H9 (cell line): ENCODE measurements around the gene PKD1. TPM values are rescaled to one million over a fixed set of nuclear protein-coding genes. Genes with fewer than 3 reads are reported as not detected.

Experiments
- DNase-seq: peaks from one replicate; pipeline ENCODE4 v3.0.0-alpha.2; 2017
- H2AFZ ChIP-seq: one replicate; pipeline ENCODE4 v1.6.1; 2013; ENCODE audit warnings: mild to moderate bottlenecking, low read length, control low read depth, moderate library complexity
- H2AK5ac ChIP-seq: 2 replicates; pipeline ENCODE4 v1.6.1; 2013; ENCODE audit warnings: low read length, control low read depth, mixed read lengths; ENCODE audit not compliant: insufficient read length
- H2BK120ac ChIP-seq: one replicate; pipeline ENCODE4 v1.6.1; 2013; ENCODE audit warnings: low read depth, mild to moderate bottlenecking, low read length, control low read depth, inconsistent platforms; ENCODE audit not compliant: poor library complexity, severe bottlenecking
- H2BK12ac ChIP-seq: 2 replicates; pipeline ENCODE4 v1.6.1; 2013; ENCODE audit warnings: low read length, control low read depth, mixed read lengths, low read depth; ENCODE audit not compliant: insufficient read length
- H2BK15ac ChIP-seq: 2 replicates; pipeline ENCODE4 v1.6.1; 2013; ENCODE audit warnings: low read depth, low read length, control low read depth
- H2BK20ac ChIP-seq: one replicate; pipeline ENCODE4 v1.6.1; 2013; ENCODE audit warnings: low read depth, mild to moderate bottlenecking, low read length, control low read depth, inconsistent platforms; ENCODE audit not compliant: poor library complexity, severe bottlenecking
- H2BK5ac ChIP-seq: 2 replicates; pipeline ENCODE4 v1.6.1; 2013; ENCODE audit warnings: low read length, control low read depth, mixed read lengths; ENCODE audit not compliant: insufficient read length
- H3K14ac ChIP-seq: 2 replicates; pipeline ENCODE4 v1.6.1; 2013; ENCODE audit warnings: low read length, control low read depth; ENCODE audit not compliant: insufficient read depth
- H3K18ac ChIP-seq: 2 replicates; pipeline ENCODE4 v1.6.1; 2013; ENCODE audit warnings: low read depth, mild to moderate bottlenecking, mixed read lengths, low read length, control low read depth; ENCODE audit not compliant: insufficient read length
- H3K23ac ChIP-seq: 2 replicates; pipeline ENCODE4 v1.6.1; 2013; ENCODE audit warnings: low read length, control low read depth, mixed read lengths, low read depth; ENCODE audit not compliant: insufficient read length
- H3K23me2 ChIP-seq: 2 replicates; pipeline ENCODE4 v1.6.1; 2013; ENCODE audit warnings: low read depth, mild to moderate bottlenecking, mixed read lengths, low read length, control low read depth; ENCODE audit not compliant: insufficient read length, poor library complexity, severe bottlenecking
- H3K27ac ChIP-seq: 2 replicates; pipeline ENCODE4 v1.5.1; 2013; ENCODE audit warnings: low read length, control low read depth, mixed read lengths, low read depth; ENCODE audit not compliant: insufficient read length
- H3K27me3 ChIP-seq: 2 replicates; pipeline ENCODE4 v1.6.1; 2013; ENCODE audit warnings: low read length, control low read depth, inconsistent platforms; ENCODE audit not compliant: insufficient read depth
- H3K4ac ChIP-seq: 2 replicates; pipeline ENCODE4 v1.6.1; 2013; ENCODE audit warnings: low read depth, mild to moderate bottlenecking, control low read depth, inconsistent platforms, low read length, moderate library complexity
- H3K4me1 ChIP-seq: 2 replicates; pipeline ENCODE4 v1.6.1; 2013; ENCODE audit warnings: low read length, control low read depth, inconsistent platforms; ENCODE audit not compliant: insufficient read depth
- H3K4me2 ChIP-seq: 2 replicates; pipeline ENCODE4 v1.6.1; 2013; ENCODE audit warnings: low read length, control low read depth, mixed read lengths; ENCODE audit not compliant: insufficient read length, insufficient read depth
- H3K56ac ChIP-seq: 2 replicates; pipeline ENCODE4 v1.6.1; 2013; ENCODE audit warnings: low read depth, mild to moderate bottlenecking, mixed read lengths, low read length, control low read depth; ENCODE audit not compliant: insufficient read length
- H3K79me1 ChIP-seq: 2 replicates; pipeline ENCODE4 v1.6.1; 2013; ENCODE audit warnings: low read depth, mild to moderate bottlenecking, moderate library complexity, low read length, control low read depth, inconsistent platforms; ENCODE audit not compliant: insufficient read depth, poor library complexity, severe bottlenecking
- H3K79me2 ChIP-seq: 2 replicates; pipeline ENCODE4 v1.6.1; 2013; ENCODE audit warnings: low read length, control low read depth, inconsistent platforms; ENCODE audit not compliant: insufficient read depth
- H3K9ac ChIP-seq: 2 replicates; pipeline ENCODE4 v1.6.1; 2013; ENCODE audit warnings: low read length, control low read depth, mixed read lengths; ENCODE audit not compliant: insufficient read length; ENCODE audit errors: extremely low read depth
- H3K9me3 ChIP-seq: one replicate; pipeline ENCODE4 v1.6.1; 2013; ENCODE audit warnings: low read depth, low read length, inconsistent platforms; ENCODE audit not compliant: control insufficient read depth
- H3T11ph ChIP-seq: one replicate; pipeline ENCODE4 v1.6.1; 2013; ENCODE audit warnings: mild to moderate bottlenecking, low read length, control low read depth, inconsistent platforms
- H4K20me1 ChIP-seq: one replicate; pipeline ENCODE4 v1.6.1; 2013; ENCODE audit not compliant: control insufficient read depth, insufficient read length, insufficient read depth
- H4K5ac ChIP-seq: 2 replicates; pipeline ENCODE4 v1.6.1; 2013; ENCODE audit warnings: low read depth, mild to moderate bottlenecking, mixed read lengths, low read length, control low read depth; ENCODE audit not compliant: insufficient read length
- H4K8ac ChIP-seq: replicated peaks from 2 replicates; pipeline ENCODE4 v1.6.1; 2013; ENCODE audit warnings: low read length, control low read depth, mixed read lengths, low read depth; ENCODE audit not compliant: insufficient read length
- H4K91ac ChIP-seq: 2 replicates; pipeline ENCODE4 v1.6.1; 2013; ENCODE audit warnings: low read depth, mild to moderate bottlenecking, moderate library complexity, mixed read lengths, low read length, control low read depth; ENCODE audit not compliant: insufficient read length
- H3K27ac Mint-ChIP-seq, 3 experiments: 2 replicates in 2 of 3; 3 replicates in 1 of 3; pipeline ENCODE4 v1.8.0; 2020 to 2021; ENCODE audit warnings: mixed read lengths in 3 of 3, mild to moderate bottlenecking in 1 of 3, moderate library complexity in 1 of 3
- H3K27me3 Mint-ChIP-seq: 2 replicates; pipeline ENCODE4 v1.8.0; 2021; ENCODE audit warnings: low read depth, mild to moderate bottlenecking, moderate library complexity, mixed read lengths
- H3K36me3 Mint-ChIP-seq, 3 experiments: 2 replicates in 2 of 3; 3 replicates in 1 of 3; pipeline ENCODE4 v1.8.0; 2020 to 2021; ENCODE audit warnings: low read depth in 3 of 3, mixed read lengths in 3 of 3; ENCODE audit not compliant: insufficient read depth in 1 of 3
- H3K4me1 Mint-ChIP-seq, 2 experiments: 2 replicates each; pipeline ENCODE4 v1.8.0; 2020; ENCODE audit warnings: mixed read lengths in 2 of 2
- H3K4me3 Mint-ChIP-seq, 2 experiments: 2 replicates in 1 of 2; 3 replicates in 1 of 2; pipeline ENCODE4 v1.8.0; 2020 to 2021; ENCODE audit warnings: mild to moderate bottlenecking in 2 of 2, mixed read lengths in 2 of 2, moderate library complexity in 1 of 2
- H3K9me3 Mint-ChIP-seq, 2 experiments: 2 replicates in 1 of 2; 3 replicates in 1 of 2; pipeline ENCODE4 v1.8.0; 2020; ENCODE audit warnings: mild to moderate bottlenecking in 2 of 2, mixed read lengths in 2 of 2, moderate library complexity in 1 of 2
- WGBS: extraction: QIAGEN DNeasy Blood & Tissue Kit; methylation state at CpG from one replicate; pipeline ENCODE4 v1.1.7; 2013; ENCODE audit warnings: missing lambda C conversion rate, low lambda C conversion rate, mixed read lengths; ENCODE audit not compliant: insufficient read length; ENCODE audit errors: extremely low coverage; 5-methylcytosine and 5-hydroxymethylcytosine counted together
- total RNA-seq: library from RNA; stranded (reverse); gene quantifications from 2 replicates; pipeline ENCODE4 v1.2.1, GENCODE V29; 2021
- TF ChIP-seq, protein P1 (sequence below): fragments of 200-600 bp; sonication (generic); conservative IDR thresholded peaks from 3 replicates; pipeline ENCODE4 v1.8.0; 2021; ENCODE audit warnings: antibody characterized with exemption, mild to moderate bottlenecking

The PKD1 gene
- total RNA-seq, 1 experiment from 2014 or later, result 88.0 TPM

DNA sequence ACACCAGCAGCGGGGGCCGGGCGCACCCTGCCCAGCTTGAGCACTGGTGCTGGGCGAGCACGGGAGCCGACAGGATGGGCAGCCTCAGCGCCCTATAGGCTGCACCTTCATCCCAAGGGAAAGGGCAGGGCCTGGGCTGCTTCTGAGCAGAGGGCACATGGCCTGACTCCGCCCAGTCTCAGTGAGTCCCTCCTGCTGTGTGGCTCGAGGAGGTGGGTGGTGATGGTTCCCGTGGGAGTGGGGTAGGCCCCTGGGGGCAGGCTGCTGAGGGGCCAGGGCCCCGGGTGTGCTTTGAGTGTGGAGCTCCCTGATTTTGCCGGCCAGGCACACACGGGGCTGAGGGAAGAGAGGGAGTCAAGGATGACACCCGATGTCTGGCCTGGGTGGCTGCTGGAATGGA, 50.0 kb downstream of the PKD1 start:
- H3K27me3 ChIP-seq, result no peaks in the 10 kb centered on the region
- no peaks in the 10 kb centered on the region for H3K9me3 ChIP-seq
- no peak overlapping the region for H3K56ac ChIP-seq
- no peak overlapping the region for H3T11ph ChIP-seq
- WGBS, result no CpG with 5 or more reads among the region's 14 CpGs
- H3K4me3 Mint-ChIP-seq, result no peak overlapping the region
- TF ChIP-seq, protein P1, sequence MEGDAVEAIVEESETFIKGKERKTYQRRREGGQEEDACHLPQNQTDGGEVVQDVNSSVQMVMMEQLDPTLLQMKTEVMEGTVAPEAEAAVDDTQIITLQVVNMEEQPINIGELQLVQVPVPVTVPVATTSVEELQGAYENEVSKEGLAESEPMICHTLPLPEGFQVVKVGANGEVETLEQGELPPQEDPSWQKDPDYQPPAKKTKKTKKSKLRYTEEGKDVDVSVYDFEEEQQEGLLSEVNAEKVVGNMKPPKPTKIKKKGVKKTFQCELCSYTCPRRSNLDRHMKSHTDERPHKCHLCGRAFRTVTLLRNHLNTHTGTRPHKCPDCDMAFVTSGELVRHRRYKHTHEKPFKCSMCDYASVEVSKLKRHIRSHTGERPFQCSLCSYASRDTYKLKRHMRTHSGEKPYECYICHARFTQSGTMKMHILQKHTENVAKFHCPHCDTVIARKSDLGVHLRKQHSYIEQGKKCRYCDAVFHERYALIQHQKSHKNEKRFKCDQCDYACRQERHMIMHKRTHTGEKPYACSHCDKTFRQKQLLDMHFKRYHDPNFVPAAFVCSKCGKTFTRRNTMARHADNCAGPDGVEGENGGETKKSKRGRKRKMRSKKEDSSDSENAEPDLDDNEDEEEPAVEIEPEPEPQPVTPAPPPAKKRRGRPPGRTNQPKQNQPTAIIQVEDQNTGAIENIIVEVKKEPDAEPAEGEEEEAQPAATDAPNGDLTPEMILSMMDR, result no peak
- H4K20me1 ChIP-seq, result no peaks in the 10 kb centered on the region
- H2AFZ ChIP-seq, result no peak overlapping the region
- H3K9ac ChIP-seq, result no peak overlapping the region
- no peak overlapping the region for H3K23ac ChIP-seq
- no peaks in the 10 kb centered on the region for H3K79me1 ChIP-seq
- H3K36me3 Mint-ChIP-seq, result peaks cover 0 to 22% (median 20%) of the 10 kb centered on the region in 3 experiments; a peak in 6 of 7 replicates
- no peak overlapping the region for H4K91ac ChIP-seq
- no peak overlapping the region for H3K14ac ChIP-seq
- H3K27me3 Mint-ChIP-seq, result no peaks in the 10 kb centered on the region
- H2BK120ac ChIP-seq, result no peak overlapping the region
- no peak overlapping the region for H4K5ac ChIP-seq
- H3K4me2 ChIP-seq, result no peak overlapping the region
- no peak overlapping the region for H2BK5ac ChIP-seq
- H3K23me2 ChIP-seq, result no peaks in the 10 kb centered on the region
- no peak overlapping the region for H2AK5ac ChIP-seq
- no peaks in the 10 kb centered on the region for H3K4me1 ChIP-seq
- DNase-seq, result no peak
- no peak overlapping the region for H2BK12ac ChIP-seq
- no peak overlapping the region for H3K4ac ChIP-seq
- no peak overlapping the region for H2BK20ac ChIP-seq
- no peak overlapping the region for H2BK15ac ChIP-seq
- no peak overlapping the region for H3K27ac ChIP-seq
- H4K8ac ChIP-seq, result no peak overlapping the region
- H3K4me1 Mint-ChIP-seq, result no peaks in the 10 kb centered on the region
- no peaks in the 10 kb centered on the region for H3K9me3 Mint-ChIP-seq
- no peaks in the 10 kb centered on the region for H3K79me2 ChIP-seq
- H3K18ac ChIP-seq, result no peak overlapping the region
- H3K27ac Mint-ChIP-seq, result no peak overlapping the region
